GM21786 (cell line): ENCODE data around the gene TTC23.
"Not testable (repeated sequence)": the region's sequence is repeated elsewhere in the genome, so short reads cannot be mapped to it uniquely, and the experiment has no call there.

Experiments
- ATAC-seq: cut with Tn5 transposase; IDR thresholded peaks from one replicate; pipeline ENCODE4 v1.9.1; 2021; ENCODE audit not compliant: unreplicated experiment

Gene TTC23

GRCh38 chr15:99201408-99202175 is 47.8 kb downstream of the TTC23 start:
- no peak for ATAC-seq

DNA sequence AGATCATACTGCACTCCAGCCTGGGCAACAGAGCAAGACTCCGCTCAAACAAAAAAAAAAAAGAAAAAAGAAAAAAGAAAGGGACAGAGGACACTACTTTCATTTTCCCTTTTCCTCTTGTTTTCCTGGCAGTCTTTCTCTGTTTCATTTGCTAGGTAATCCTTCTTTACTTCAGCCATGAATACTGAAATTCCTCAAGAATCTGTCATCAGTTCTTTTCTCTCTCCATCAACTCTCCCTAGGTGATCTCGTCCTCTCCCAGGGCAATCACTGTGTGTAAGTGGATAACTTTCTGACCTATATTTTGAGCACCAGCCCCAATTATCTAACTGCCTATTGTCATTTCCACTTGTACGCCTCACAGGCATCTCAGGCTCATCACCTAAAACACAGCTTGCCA is 51.5 kb downstream of the TTC23 start:
- ATAC-seq = no peak

- ATAC-seq = not testable (repeated sequence)
These were observed 57.2 kb downstream of the TTC23 start for GRCh38 chr15:99192181-99192580.

DNA sequence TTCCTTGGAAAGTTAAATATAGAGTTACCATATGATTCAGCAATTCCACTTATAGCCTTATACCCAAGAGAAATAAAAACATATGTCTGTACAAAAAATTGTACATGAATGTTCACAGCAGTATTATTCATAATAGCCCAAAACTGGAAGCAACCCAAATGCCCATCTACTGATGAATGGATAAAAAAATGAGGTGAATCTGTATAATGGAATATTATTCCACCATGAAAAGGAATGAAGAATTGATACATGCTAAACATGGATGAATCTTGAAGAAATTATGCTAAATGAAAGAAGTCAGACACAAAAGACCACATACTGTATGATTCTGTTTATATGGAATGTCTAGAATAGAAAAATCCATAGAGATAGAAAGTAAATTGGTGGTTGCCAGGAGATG is 61.4 kb downstream of the TTC23 start:
- ATAC-seq = no peak

- no peak for ATAC-seq
These were observed 63.8 kb downstream of the TTC23 start for GRCh38 chr15:99185414-99186130.

GRCh38 chr15:99182791-99183190 is 66.6 kb downstream of the TTC23 start:
- ATAC-seq = no peak

DNA sequence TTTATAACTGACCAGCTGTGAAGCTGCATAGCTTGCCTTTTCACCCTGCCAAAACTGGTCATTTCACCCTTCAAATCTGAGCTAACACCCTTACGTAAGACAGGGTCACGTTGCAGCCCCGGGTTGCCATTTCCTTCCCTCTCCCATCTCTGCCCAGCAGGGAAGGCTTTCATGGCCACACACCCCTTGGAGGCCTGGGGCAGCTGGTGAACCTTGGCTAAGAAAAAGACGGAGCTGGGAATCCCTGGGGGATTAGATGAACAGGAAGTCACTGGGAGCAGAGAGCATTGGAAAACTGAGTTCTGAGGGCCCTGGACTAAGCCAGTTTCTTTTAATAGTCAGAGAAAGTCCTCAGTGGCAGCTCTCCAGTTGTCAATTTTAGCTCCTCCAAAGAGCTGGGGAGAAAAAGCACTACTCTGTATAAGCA is 67.8 kb downstream of the TTC23 start:
- ATAC-seq = no peak

DNA sequence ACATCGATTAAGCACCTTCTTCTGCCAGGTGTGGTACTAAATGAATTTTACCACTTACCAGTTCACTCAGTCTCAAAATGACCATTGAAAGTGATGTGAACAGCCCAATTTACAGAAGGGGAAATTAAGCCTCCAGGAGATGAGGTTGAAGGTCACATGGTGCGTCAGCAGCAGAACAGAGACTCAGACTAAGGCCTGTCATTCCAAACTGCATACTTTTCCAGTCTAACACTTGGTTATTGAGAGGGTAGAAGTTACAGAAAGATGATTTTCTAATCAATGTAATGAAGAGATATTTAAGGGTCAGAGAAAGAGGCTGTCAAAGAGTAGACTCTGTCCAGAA is 68.4 kb downstream of the TTC23 start:
- ATAC-seq = no peak

DNA sequence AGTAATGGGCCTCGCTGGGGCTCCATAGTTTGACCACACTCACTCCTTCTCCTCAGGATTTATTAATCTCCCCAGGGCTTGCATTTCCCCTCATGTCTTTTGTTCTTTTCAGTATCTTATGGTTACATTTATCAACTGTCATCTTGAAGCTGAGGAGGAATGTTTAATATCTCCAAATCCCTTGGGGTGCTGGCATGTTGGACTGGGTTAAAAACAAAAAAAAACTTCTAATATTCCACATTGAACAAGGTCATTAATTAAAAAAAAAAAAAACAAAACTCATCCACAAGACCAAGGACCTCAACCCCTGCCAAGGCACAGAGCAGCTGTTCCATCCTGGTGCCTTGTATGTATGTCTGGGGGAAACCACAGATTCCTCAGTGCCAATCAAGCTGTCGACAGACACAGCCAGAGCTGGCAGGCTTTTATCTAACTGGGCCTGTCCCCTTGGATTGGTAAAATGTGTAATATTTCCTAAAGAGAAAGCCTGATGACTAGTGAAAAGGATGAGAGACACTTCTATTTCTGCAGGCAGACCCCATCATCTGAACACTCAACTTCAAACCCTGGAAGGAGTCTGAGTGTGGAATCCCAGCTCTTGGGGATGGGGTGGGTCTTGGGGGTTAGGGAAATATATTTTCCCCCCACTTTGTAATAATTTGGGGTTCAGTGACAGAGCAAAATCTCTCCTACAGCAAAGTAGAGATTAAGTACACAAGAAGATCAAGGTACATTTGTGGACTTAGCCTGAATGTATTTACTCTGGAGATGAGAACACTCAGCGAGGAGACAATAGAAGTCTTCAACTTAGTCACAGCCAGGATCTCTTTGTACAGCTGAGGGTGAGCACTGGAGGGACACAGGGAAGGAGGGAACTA is 69.1 kb downstream of the TTC23 start:
- no peak for ATAC-seq

GRCh38 chr15:99177679-99178078 is 71.7 kb downstream of the TTC23 start:
- no peak for ATAC-seq

DNA sequence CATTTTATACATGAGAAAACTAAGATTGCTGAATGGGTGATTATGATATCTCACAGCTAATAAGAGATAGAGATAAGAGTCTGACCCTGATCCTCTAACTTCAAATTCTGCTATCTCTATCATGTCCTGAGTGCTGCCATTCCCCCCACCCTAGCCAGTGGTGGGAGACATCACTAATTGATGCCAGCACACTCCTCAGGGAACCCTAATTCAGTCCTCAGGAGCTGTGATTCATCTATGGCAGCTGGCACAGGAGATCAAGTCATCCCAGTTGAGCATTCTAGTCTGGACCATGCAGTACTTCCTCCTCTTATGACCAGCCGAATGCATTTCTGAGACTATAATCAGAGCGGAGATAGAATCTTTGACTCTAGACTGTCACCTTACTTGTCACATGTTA is 72.6 kb downstream of the TTC23 start:
- no peak for ATAC-seq

DNA sequence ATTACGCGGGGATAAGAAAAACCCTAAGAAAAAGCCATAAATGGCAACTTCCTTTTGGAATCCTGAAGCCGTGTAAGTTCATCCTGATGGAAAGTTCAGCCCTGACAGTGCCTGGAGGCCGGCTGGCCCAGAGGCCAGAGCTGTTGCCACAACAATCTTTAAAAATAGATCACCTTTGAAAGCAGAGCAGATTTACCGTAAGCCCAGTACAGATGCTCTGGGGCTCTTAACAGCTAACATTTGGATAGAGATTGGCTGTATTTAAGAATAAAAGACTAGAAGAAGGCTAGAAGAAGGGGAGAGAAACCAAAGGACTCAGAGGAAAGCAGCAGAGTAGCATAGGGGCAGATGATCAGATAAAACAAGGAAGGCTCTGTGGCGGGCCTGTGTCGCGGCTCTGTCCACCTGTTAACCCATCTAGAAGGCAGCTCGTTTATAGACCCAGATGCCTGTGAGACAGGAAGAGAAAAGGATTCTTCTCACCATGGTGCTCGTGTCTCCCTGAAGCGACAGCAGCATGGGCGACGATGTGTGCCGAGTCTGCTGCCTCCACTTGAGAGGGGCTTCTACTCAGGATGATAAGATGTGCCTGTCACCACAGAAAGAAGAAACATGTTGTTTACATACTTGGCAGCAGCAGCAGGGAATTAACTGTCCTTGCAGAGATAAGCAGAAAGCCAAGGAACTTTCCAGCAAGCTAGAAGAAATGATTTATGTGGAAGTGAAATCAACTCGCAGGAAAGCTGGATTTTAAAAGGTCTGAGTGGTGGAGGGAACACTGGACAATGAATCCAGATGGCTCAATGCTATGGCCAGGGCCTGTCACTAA is 74.6 kb downstream of the TTC23 start:
- no peak for ATAC-seq

DNA sequence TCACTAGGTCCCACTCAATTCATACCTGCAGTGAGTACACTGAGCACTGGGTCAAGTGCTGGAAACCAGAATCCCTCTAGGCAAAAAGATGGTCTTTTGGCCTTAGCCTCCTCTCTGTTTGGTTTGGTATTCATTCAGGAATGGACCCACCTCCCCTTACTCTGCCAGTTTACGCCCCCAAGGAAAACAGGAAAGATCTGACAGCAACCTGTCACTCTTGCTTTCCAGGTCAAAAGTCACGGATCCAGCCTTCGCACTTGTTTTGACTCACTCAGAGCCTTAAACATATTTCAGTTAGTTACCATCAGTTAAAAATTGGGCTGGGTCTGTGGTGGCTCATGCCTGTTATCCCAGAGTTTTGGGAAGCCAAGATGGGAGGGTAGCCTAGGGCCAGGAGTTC is 76.4 kb downstream of the TTC23 start:
- no peak for ATAC-seq

DNA sequence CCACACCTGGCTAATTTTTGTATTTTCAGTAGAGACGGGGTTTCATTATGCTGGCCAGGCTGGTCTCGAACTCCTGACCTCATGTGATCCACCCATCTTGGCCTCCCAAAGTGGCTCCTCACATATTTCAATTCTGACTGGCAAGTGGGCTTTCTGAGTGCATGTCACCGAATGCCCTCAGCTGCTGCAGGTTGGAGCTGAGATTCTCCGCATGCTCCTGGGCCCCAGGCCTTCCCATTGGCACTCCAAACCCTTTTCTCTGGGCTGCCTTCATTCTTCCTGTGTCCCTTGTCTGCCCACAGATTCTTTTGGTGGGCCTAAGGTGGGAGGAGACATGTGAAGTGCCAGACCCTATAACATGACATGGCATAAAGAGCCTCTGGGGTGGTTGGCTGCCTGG is 77.2 kb downstream of the TTC23 start:
- ATAC-seq = no peak

DNA sequence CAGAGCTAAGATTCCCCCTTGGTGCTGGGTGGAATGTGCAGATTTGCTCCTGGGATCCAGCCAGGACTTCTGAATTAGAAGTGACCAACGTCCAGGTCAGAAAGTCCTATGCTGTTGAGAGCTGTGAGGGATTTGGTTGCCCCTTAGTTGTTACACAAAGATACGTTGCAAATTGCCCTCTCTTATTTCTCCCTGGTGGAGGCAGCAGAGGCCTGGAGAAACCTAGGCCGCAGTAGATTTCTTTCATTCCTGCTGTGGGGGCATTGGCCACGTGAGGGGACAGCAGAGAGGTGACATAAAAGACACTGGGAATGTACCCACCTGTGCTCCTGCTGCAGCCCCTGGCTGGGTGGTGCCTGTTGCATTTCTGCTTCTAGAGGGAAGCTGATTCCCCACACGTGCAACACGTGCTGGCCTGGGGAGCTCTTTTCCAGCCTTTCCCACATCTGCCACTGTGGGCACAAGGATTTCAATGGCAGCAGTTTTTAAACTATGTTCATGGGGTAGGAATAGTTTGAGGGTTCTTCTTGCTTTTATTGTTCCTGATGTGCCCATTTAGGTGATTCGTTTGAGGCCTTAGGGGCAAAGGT is 78.8 kb downstream of the TTC23 start:
- ATAC-seq = no peak

DNA sequence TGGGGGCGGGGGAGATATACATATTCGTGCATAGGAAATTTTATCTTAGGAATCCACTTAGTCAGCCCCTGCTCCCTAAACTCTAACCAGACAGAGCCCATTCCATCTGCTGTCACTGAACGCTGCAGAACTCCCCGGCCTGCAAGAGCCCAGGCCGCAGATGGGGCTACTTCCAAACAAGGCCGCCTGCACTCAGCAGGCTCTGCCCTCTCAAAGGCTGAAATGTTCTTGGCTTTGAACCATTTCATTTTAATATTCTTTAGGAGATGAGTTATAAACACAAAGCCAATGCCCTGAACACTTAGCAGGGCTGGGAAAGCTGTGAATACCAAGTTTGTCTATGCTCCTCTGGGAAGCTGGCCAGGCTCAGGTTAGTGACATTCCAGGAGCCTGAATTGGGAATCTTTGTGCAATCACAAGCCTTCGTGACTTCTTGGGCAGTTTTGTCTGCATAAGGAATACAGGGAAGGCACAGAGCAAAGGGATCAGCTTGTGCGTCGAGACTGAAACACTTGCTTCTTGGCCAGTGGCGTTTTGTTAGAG is 79.5 kb downstream of the TTC23 start:
- no peak for ATAC-seq

GRCh38 chr15:99168601-99169580 is 80.5 kb downstream of the TTC23 start:
- peak; percentile 39 for ATAC-seq

- ATAC-seq = peak; percentile 68
These were observed 81.7 kb downstream of the TTC23 start for GRCh38 chr15:99167640-99168039.

- ATAC-seq = no peak
These were observed 82.2 kb downstream of the TTC23 start for GRCh38 chr15:99167201-99167600.
